K562 (cell line): ENCODE data around the gene GPD2. TPM values are rescaled to one million over a fixed set of nuclear protein-coding genes. Genes with fewer than 3 reads are reported as not detected.

ENCODE experiments used
- ATAC-seq: fragments of 200-7000 bp; cut with Tn5 transposase; 3 replicates; pipeline ENCODE4 v1.9.1; 2020; ENCODE audit warnings: moderate library complexity
- BruUV-seq: library from RNA; stranded (reverse); fragments of 400-500 nt; replicated peaks from 2 replicates; lab custom pipeline; 2021; lab: Mats Ljungman, UMichigan
- CTCF ChIA-PET: fragments of 300-600 bp; formaldehyde crosslinking; extraction: SDS; loops from one replicate; lab custom pipeline; 2021; ENCODE audit warnings: low intra/inter-chr PET ratio; lab: Yijun Ruan, JAX
- POLR2A ChIA-PET: fragments of 300-600, 350-650 bp; sonication (Branson Sonifier 250); formaldehyde crosslinking; extraction: SDS; loops from one replicate; lab custom pipeline; 2021; ENCODE audit warnings: antibody characterized with exemption, inconsistent platforms; lab: Yijun Ruan, JAX
- DNase-seq, 4 experiments: peaks; one replicate each; pipeline versions ENCODE4 v3.0.0 to v3.0.0-alpha.2; 2011 to 2018; ENCODE audit warnings: low spot score in 3 of 4, mixed read lengths in 3 of 4; ENCODE audit errors: extremely low read depth in 1 of 4
- FAIRE-seq: peaks from 2 replicates; lab custom pipeline; 2011; peaks lifted over from hg19 to GRCh38; lab: Jason Lieb, UNC
- H2AFZ ChIP-seq: 2 replicates; pipeline ENCODE4 v1.6.0; 2011; ENCODE audit warnings: low read depth, low read length, control low read depth, inconsistent platforms
- H3K27ac ChIP-seq: fragments of 200-600 bp; 3 replicates; pipeline ENCODE4 v1.8.0; 2011; ENCODE audit warnings: low read depth, mild to moderate bottlenecking, control low read depth, inconsistent platforms, low read length, moderate library complexity, mixed read lengths; ENCODE audit errors: extremely low read depth
- H3K27me3 ChIP-seq, 2 experiments: fragments of 300-600 bp in 1 of 2; 2 replicates in 1 of 2; 3 replicates in 1 of 2; pipeline versions ENCODE4 v1.6.0 to v1.8.0; 2011; ENCODE audit warnings: inconsistent platforms in 2 of 2, low read length in 2 of 2, mild to moderate bottlenecking in 1 of 2, mixed read lengths in 1 of 2, moderate library complexity in 1 of 2; ENCODE audit not compliant: control insufficient read depth in 2 of 2, insufficient read depth in 2 of 2
- H3K36me3 ChIP-seq: fragments of 300-600 bp; 3 replicates; pipeline ENCODE4 v1.8.0; 2011; ENCODE audit warnings: mild to moderate bottlenecking, low read length, inconsistent platforms; ENCODE audit not compliant: control insufficient read depth, insufficient read depth
- H3K4me1 ChIP-seq, 2 experiments: fragments of 200-600 bp in 1 of 2; replicated peaks in 1 of 2; 2 replicates in 1 of 2; 3 replicates in 1 of 2; pipeline versions ENCODE4 v1.5.1 to v1.8.0; 2011; ENCODE audit warnings: inconsistent platforms in 2 of 2, low read length in 2 of 2, mild to moderate bottlenecking in 1 of 2, mixed read lengths in 1 of 2, moderate library complexity in 1 of 2; ENCODE audit not compliant: control insufficient read depth in 2 of 2, insufficient read depth in 2 of 2
- H3K4me2 ChIP-seq: 2 replicates; pipeline ENCODE4 v1.6.1; 2011; ENCODE audit warnings: low read length, control low read depth, inconsistent platforms, mixed read lengths; ENCODE audit not compliant: insufficient read depth
- H3K4me3 ChIP-seq: fragments of 200-600 bp; sonication (generic), shearing (Covaris generic); 2 replicates; pipeline ENCODE4 v1.5.1; 2016; ENCODE audit warnings: control low read depth, inconsistent platforms
- H3K79me2 ChIP-seq: fragments of 200-600 bp; 3 replicates; pipeline ENCODE4 v1.8.0; 2011; ENCODE audit warnings: low read length, inconsistent platforms; ENCODE audit not compliant: control insufficient read depth, insufficient read depth
- H3K9ac ChIP-seq, 2 experiments: 2 replicates each; pipeline versions ENCODE4 v1.6.0 to v1.6.1; 2011; ENCODE audit warnings: low read depth in 2 of 2, low read length in 2 of 2, control low read depth in 1 of 2, inconsistent platforms in 1 of 2, mild to moderate bottlenecking in 1 of 2, mixed read lengths in 1 of 2; ENCODE audit not compliant: insufficient read depth in 1 of 2
- H3K9me1 ChIP-seq: one replicate; pipeline ENCODE4 v1.6.0; 2011; ENCODE audit warnings: inconsistent platforms, mild to moderate bottlenecking, low read length, moderate library complexity; ENCODE audit not compliant: control insufficient read depth, insufficient read depth
- H3K9me3 ChIP-seq: replicated peaks from 2 replicates; pipeline ENCODE4 v1.5.1; 2011; ENCODE audit warnings: low read depth, low read length, inconsistent platforms; ENCODE audit not compliant: control insufficient read depth, insufficient read depth
- H4K20me1 ChIP-seq: replicated peaks from 2 replicates; pipeline ENCODE4 v1.6.1; 2011; ENCODE audit warnings: low read length, inconsistent platforms, mixed read lengths; ENCODE audit not compliant: control insufficient read depth, insufficient read depth
- C11orf30 ChIP-seq: fragments of 450-650 bp; IDR thresholded peaks from 2 replicates; pipeline ENCODE4 v1.6.1; 2016; ENCODE audit warnings: low read depth, mild to moderate bottlenecking
- MYNN ChIP-seq, 2 experiments: sonication (generic); formaldehyde crosslinking in 1 of 2; IDR thresholded peaks; 2 replicates each; pipeline versions ENCODE4 v1.5.0 to v1.6.1; 2016 to 2020; ENCODE audit warnings: antibody characterized with exemption in 1 of 2, missing genetic modification reagents in 1 of 2
- TARDBP ChIP-seq: fragments of 450-650 bp; IDR thresholded peaks from 2 replicates; pipeline ENCODE4 v1.6.1; 2016
- ZNF124 ChIP-seq: sonication (generic); formaldehyde crosslinking; IDR thresholded peaks from 2 replicates; pipeline ENCODE4 v1.8.1; 2022; ENCODE audit warnings: missing genetic modification reagents
- ZNF57 ChIP-seq: fragments of 450-650 bp; formaldehyde crosslinking; IDR thresholded peaks from 2 replicates; pipeline ENCODE4 v1.4.0; 2020; ENCODE audit warnings: mild to moderate bottlenecking, moderate library complexity
- ZNF778 ChIP-seq: fragments of 450-650 bp; formaldehyde crosslinking; IDR thresholded peaks from 2 replicates; pipeline ENCODE4 v1.4.0; 2020; ENCODE audit warnings: mild to moderate bottlenecking, moderate library complexity
- WGBS: fragments of 100-300 bp; shearing (Covaris generic); methylation state at CpG from one replicate; pipeline ENCODE4 v1.1.6; 2016; ENCODE audit warnings: low coverage, mixed read lengths; ENCODE audit not compliant: insufficient coverage; ENCODE audit errors: missing lambda C conversion rate; 5-methylcytosine and 5-hydroxymethylcytosine counted together
- in situ Hi-C: fragments of 300-500 bp; cut with MboI; formaldehyde crosslinking; loops from 4 replicates; pipeline ENCODE4 v1.15.0; 2018; ENCODE audit warnings: inconsistent platforms, mixed read lengths
- intact Hi-C: fragments of 100-400 bp; cut with micrococcal nuclease; formaldehyde crosslinking; loops from 2 replicates; pipeline ENCODE4 v1.14.2; 2022
- polyA plus RNA-seq, 8 experiments: library from polyadenylated mRNA; depleted of rRNA in 4 of 8; stranded (reverse) in 5 of 8; unstranded in 3 of 8; fragments of >200 nt; fragmentation: Nextera tagmentation in 2 of 8; fragmentation: Illumina TruSeq in 1 of 8; extraction: Ambion mirVana in 2 of 8; extraction: Trizol in 1 of 8; gene quantifications; 2 replicates each; pipeline versions ENCODE4 v1.2.1 to v1.2.3, GENCODE V29; 2011 to 2014; ENCODE audit warnings: inconsistent platforms in 1 of 8, missing spikeins in 1 of 8
- total RNA-seq, 7 experiments: library from RNA; depleted of rRNA in 6 of 7; stranded (reverse); fragments of >200 nt in 6 of 7; fragmentation: Illumina TruSeq in 2 of 7; extraction: Trizol in 2 of 7; gene quantifications; 2 replicates each; pipeline versions ENCODE4 v1.2.1 to v1.2.3, GENCODE V29; 2011 to 2021; ENCODE audit warnings: low replicate concordance in 1 of 7
- TF ChIP-seq, protein P1 (sequence below), 2 experiments: fragments of 200-800 bp in 1 of 2; sonication (Bioruptor generic) in 1 of 2; sonication (generic) in 1 of 2; formaldehyde crosslinking in 1 of 2; IDR thresholded peaks in 1 of 2; conservative IDR thresholded peaks in 1 of 2; 2 replicates each; pipeline versions ENCODE4 v1.5.0 to v1.6.1; 2016 to 2020; ENCODE audit warnings: missing compliant biosample characterization in 1 of 2, missing genetic modification characterization in 1 of 2, missing genetic modification reagents in 1 of 2
- TF ChIP-seq, protein P2 (sequence below), 2 experiments: IDR thresholded peaks; 2 replicates each; pipeline ENCODE4 v1.6.1; 2011; ENCODE audit warnings: borderline replicate concordance in 1 of 2, control low read depth in 1 of 2, low read depth in 1 of 2, low read length in 1 of 2, mild to moderate bottlenecking in 1 of 2, mixed read lengths in 1 of 2, moderate library complexity in 1 of 2; ENCODE audit not compliant: insufficient read depth in 1 of 2, insufficient read length in 1 of 2, poor library complexity in 1 of 2, severe bottlenecking in 1 of 2; ENCODE audit errors: extremely low read depth in 1 of 2
- TF ChIP-seq, protein P3 (sequence below), 2 experiments: fragments of 150-350 bp in 1 of 2; IDR thresholded peaks; 2 replicates each; pipeline ENCODE4 v1.6.1; 2012 to 2016; ENCODE audit warnings: low read depth in 2 of 2, low read length in 2 of 2, mild to moderate bottlenecking in 1 of 2, moderate library complexity in 1 of 2

Gene GPD2
- total and polyA plus RNA-seq, 9 of the 15 experiments (the other 6 are each of a cell fraction or from before 2014, with no cell fraction given): 5.2 to 39.2 (median 19.0) TPM

DNA sequence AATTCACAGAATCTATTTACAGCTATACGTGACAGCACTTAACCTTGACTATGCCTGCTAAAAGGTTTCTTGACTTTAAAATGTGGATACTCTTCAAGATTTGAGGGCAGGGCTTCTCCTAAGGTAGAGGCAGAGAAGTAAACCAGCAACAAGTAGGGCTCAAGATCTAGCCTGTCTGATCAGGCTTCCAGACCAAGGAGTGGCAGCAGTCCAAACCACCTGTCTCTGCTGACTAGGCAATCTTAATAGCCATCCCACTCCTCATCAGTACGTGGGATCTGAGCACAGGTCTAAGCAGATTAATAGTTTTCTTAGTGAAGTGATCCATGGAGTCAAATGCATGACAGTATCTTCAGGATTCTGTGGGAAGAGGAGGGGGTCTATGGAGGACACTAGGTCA, 100.4 kb downstream of the GPD2 start (continued):
- TF ChIP-seq, protein P1, sequence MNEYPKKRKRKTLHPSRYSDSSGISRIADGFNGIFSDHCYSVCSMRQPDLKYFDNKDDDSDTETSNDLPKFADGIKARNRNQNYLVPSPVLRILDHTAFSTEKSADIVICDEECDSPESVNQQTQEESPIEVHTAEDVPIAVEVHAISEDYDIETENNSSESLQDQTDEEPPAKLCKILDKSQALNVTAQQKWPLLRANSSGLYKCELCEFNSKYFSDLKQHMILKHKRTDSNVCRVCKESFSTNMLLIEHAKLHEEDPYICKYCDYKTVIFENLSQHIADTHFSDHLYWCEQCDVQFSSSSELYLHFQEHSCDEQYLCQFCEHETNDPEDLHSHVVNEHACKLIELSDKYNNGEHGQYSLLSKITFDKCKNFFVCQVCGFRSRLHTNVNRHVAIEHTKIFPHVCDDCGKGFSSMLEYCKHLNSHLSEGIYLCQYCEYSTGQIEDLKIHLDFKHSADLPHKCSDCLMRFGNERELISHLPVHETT (CRISPR knock-in tag; conservative IDR thresholded peaks at IDR 0.05 in 1 of 2, IDR thresholded peaks at IDR 0.05 in 1 of 2): no peak
- peak; percentile 54 for TF ChIP-seq C11orf30
- TF ChIP-seq, all 486 proteins: peak for 5

DNA sequence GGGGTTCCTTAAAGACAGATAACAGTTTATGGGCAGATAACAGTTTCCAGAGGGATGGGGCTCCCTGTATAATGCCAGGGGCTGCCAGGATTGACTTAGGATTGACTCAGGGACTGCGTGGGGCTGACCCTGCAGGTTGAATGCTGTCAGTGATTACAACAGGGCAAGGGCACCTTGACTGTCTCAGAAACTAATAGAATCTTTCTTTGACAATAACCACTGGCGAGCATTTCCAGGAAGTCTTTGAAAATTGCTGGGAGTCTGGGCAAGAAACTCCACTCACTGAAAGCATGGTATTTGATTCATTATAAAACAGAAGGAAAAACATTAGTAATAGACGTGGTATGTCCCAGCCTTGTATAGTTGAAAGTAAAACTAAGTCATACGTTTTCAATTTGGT, 101.0 kb downstream of the GPD2 start:
- intact Hi-C loops (no loop called here), in situ Hi-C loops (no loop called here)
- POLR2A ChIA-PET: no interaction called here
- H3K36me3 ChIP-seq: no peaks in the 10 kb centered on the region
- 32% methylated on average over 4 of the region's 4 CpGs for WGBS
- no peak overlapping the region for H2AFZ ChIP-seq
- no peaks in the 10 kb centered on the region for H3K79me2 ChIP-seq
- TF ChIP-seq MYNN (IDR thresholded peaks at IDR 0.05) (no peak), MYNN (CRISPR knock-in tag; IDR thresholded peaks at IDR 0.05) (no peak), ZNF57 (CRISPR knock-in tag) (no peak), ZNF778 (CRISPR knock-in tag) (no peak), ZNF124 (CRISPR knock-in tag) (no peak), TARDBP (no peak)
- TF ChIP-seq, protein P2, sequence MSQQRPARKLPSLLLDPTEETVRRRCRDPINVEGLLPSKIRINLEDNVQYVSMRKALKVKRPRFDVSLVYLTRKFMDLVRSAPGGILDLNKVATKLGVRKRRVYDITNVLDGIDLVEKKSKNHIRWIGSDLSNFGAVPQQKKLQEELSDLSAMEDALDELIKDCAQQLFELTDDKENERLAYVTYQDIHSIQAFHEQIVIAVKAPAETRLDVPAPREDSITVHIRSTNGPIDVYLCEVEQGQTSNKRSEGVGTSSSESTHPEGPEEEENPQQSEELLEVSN (IDR thresholded peaks at IDR 0.05; ENCODE audit: borderline replicate concordance in 1 of 2, extremely low read depth in 1 of 2, insufficient read depth in 1 of 2, insufficient read length in 1 of 2, low read depth in 1 of 2, low read length in 1 of 2, poor library complexity in 1 of 2, severe bottlenecking in 1 of 2): no peak
- TF ChIP-seq, protein P3, sequence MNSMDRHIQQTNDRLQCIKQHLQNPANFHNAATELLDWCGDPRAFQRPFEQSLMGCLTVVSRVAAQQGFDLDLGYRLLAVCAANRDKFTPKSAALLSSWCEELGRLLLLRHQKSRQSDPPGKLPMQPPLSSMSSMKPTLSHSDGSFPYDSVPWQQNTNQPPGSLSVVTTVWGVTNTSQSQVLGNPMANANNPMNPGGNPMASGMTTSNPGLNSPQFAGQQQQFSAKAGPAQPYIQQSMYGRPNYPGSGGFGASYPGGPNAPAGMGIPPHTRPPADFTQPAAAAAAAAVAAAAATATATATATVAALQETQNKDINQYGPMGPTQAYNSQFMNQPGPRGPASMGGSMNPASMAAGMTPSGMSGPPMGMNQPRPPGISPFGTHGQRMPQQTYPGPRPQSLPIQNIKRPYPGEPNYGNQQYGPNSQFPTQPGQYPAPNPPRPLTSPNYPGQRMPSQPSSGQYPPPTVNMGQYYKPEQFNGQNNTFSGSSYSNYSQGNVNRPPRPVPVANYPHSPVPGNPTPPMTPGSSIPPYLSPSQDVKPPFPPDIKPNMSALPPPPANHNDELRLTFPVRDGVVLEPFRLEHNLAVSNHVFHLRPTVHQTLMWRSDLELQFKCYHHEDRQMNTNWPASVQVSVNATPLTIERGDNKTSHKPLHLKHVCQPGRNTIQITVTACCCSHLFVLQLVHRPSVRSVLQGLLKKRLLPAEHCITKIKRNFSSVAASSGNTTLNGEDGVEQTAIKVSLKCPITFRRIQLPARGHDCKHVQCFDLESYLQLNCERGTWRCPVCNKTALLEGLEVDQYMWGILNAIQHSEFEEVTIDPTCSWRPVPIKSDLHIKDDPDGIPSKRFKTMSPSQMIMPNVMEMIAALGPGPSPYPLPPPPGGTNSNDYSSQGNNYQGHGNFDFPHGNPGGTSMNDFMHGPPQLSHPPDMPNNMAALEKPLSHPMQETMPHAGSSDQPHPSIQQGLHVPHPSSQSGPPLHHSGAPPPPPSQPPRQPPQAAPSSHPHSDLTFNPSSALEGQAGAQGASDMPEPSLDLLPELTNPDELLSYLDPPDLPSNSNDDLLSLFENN (IDR thresholded peaks at IDR 0.05; ENCODE audit: low read depth in 2 of 2, low read length in 2 of 2): no peak
- H3K9me3 ChIP-seq: no peaks in the 10 kb centered on the region
- FAIRE-seq (no peak), DNase-seq (no peak), ATAC-seq (no peak)
- H3K4me2 ChIP-seq: no peak overlapping the region
- no peaks in the 10 kb centered on the region for H3K4me1 ChIP-seq
- no peak overlapping the region for H3K4me3 ChIP-seq
- H3K27ac ChIP-seq: no peak overlapping the region
- no peaks in the 10 kb centered on the region for H4K20me1 ChIP-seq
- no peaks in the 10 kb centered on the region for H3K9me1 ChIP-seq
- no peaks in the 10 kb centered on the region for H3K27me3 ChIP-seq
- no peak overlapping the region for H3K9ac ChIP-seq
- CTCF ChIA-PET: no interaction called here
- BruUV-seq: no TSS peak
